ENCODE measurements around the gene CES5A.

Gene CES5A

GRCh38 chr16:55846598-55847346, 28.4 kb downstream of the CES5A start:
- no peak overlapping the region for H3K4me3 ChIP-seq (ENCODE audit: low read depth, low read length)
- H2AFZ ChIP-seq = no peak overlapping the region
- no peaks in the 10 kb centered on the region for H3K36me3 ChIP-seq (ENCODE audit: control insufficient read depth, insufficient read depth, low read length)
- H3K4me2 ChIP-seq (ENCODE audit: low read length) = no peak overlapping the region
- no peaks in the 10 kb centered on the region for H3K4me1 ChIP-seq
- no peak overlapping the region for H3K27ac ChIP-seq
- H3K79me2 ChIP-seq = no peaks in the 10 kb centered on the region
- H3K9ac ChIP-seq = no peak overlapping the region
- no peaks in the 10 kb centered on the region for H3K9me3 ChIP-seq (ENCODE audit: control insufficient read depth, low read length)
- no peaks in the 10 kb centered on the region for H3K27me3 ChIP-seq (ENCODE audit: control insufficient read depth, insufficient read depth, low read length)
- TF ChIP-seq, protein P1, sequence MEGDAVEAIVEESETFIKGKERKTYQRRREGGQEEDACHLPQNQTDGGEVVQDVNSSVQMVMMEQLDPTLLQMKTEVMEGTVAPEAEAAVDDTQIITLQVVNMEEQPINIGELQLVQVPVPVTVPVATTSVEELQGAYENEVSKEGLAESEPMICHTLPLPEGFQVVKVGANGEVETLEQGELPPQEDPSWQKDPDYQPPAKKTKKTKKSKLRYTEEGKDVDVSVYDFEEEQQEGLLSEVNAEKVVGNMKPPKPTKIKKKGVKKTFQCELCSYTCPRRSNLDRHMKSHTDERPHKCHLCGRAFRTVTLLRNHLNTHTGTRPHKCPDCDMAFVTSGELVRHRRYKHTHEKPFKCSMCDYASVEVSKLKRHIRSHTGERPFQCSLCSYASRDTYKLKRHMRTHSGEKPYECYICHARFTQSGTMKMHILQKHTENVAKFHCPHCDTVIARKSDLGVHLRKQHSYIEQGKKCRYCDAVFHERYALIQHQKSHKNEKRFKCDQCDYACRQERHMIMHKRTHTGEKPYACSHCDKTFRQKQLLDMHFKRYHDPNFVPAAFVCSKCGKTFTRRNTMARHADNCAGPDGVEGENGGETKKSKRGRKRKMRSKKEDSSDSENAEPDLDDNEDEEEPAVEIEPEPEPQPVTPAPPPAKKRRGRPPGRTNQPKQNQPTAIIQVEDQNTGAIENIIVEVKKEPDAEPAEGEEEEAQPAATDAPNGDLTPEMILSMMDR (IDR thresholded peaks at IDR 0.05) = no peak

GRCh38 chr16:55843105-55843395, 32.1 kb downstream of the CES5A start:
- Histone ChIP-seq H2AFZ (no peak overlapping the region), H3K79me2 (no peaks in the 10 kb centered on the region), H3K27ac (no peak overlapping the region), H3K36me3 (ENCODE audit: control insufficient read depth, insufficient read depth, low read length) (no peaks in the 10 kb centered on the region), H3K4me1 (no peaks in the 10 kb centered on the region), H3K4me2 (ENCODE audit: low read length) (no peak overlapping the region), H3K4me3 (ENCODE audit: low read depth, low read length) (no peak overlapping the region), H3K9me3 (ENCODE audit: control insufficient read depth, low read length) (no peaks in the 10 kb centered on the region), H3K9ac (no peak overlapping the region), H3K27me3 (ENCODE audit: control insufficient read depth, insufficient read depth, low read length) (no peaks in the 10 kb centered on the region)
- TF ChIP-seq, protein P1 (IDR thresholded peaks at IDR 0.05) = no peak

- Histone ChIP-seq H2AFZ (no peak overlapping the region), H3K79me2 (no peaks in the 10 kb centered on the region), H3K4me1 (no peaks in the 10 kb centered on the region), H3K9me3 (ENCODE audit: control insufficient read depth, low read length) (no peaks in the 10 kb centered on the region), H3K36me3 (ENCODE audit: control insufficient read depth, insufficient read depth, low read length) (no peaks in the 10 kb centered on the region), H3K9ac (no peak overlapping the region), H3K27me3 (ENCODE audit: control insufficient read depth, insufficient read depth, low read length) (no peaks in the 10 kb centered on the region), H3K27ac (no peak overlapping the region), H3K4me2 (ENCODE audit: low read length) (no peak overlapping the region), H3K4me3 (ENCODE audit: low read depth, low read length) (no peak overlapping the region)
- TF ChIP-seq, protein P1 (IDR thresholded peaks at IDR 0.05) = peak; percentile 85
These were observed 32.6 kb downstream of the CES5A start for GRCh38 chr16:55842369-55843104.

GRCh38 chr16:55839115-55839514, 36.1 kb downstream of the CES5A start:
- H3K79me2 ChIP-seq = no peaks in the 10 kb centered on the region
- H3K9ac ChIP-seq = no peak overlapping the region
- no peak overlapping the region for H3K27ac ChIP-seq
- H3K9me3 ChIP-seq (ENCODE audit: control insufficient read depth, low read length) = no peaks in the 10 kb centered on the region
- no peak overlapping the region for H3K4me3 ChIP-seq (ENCODE audit: low read depth, low read length)
- H3K36me3 ChIP-seq (ENCODE audit: control insufficient read depth, insufficient read depth, low read length) = no peaks in the 10 kb centered on the region
- H3K4me2 ChIP-seq (ENCODE audit: low read length) = no peak overlapping the region
- H2AFZ ChIP-seq = no peak overlapping the region
- H3K4me1 ChIP-seq = no peaks in the 10 kb centered on the region
- TF ChIP-seq, protein P1 (IDR thresholded peaks at IDR 0.05) = no peak
- H3K27me3 ChIP-seq (ENCODE audit: control insufficient read depth, insufficient read depth, low read length) = no peaks in the 10 kb centered on the region
